ENCODE results near the gene LGALS7B.

Gene LGALS7B

GRCh38 chr19:38837656-38838121 lies 48.7 kb downstream of the LGALS7B start:
- Histone ChIP-seq H3K27me3 (ENCODE audit: control insufficient read depth in 1 of 2, insufficient read depth in 2 of 2, low read length in 2 of 2) (no peaks in the 10 kb centered on the region), H3K9me3 (ENCODE audit: control insufficient read depth in 2 of 2, low read length in 2 of 2) (no peaks in the 10 kb centered on the region), H3K36me3 (ENCODE audit: control insufficient read depth in 2 of 2, insufficient read depth in 2 of 2, low read length in 2 of 2) (peaks cover 60 to 61% of the 10 kb centered on the region in 2 donors), H3K4me1 (ENCODE audit: control insufficient read depth, insufficient read depth, low read length) (peaks cover 19% of the 10 kb centered on the region), H3K4me3 (ENCODE audit: low read length in 2 of 2) (no peak overlapping the region), H3K9ac (ENCODE audit: low read length in 2 of 2) (no peak overlapping the region), H3K27ac (ENCODE audit: low read length) (peak overlapping the region; percentile 24)

- H3K9me3 ChIP-seq (ENCODE audit: control insufficient read depth in 2 of 2, low read length in 2 of 2) = no peaks in the 10 kb centered on the region
- H3K4me3 ChIP-seq (ENCODE audit: low read length in 2 of 2) = no peak overlapping the region
- no peak overlapping the region for H3K9ac ChIP-seq (ENCODE audit: low read length in 2 of 2)
- H3K27ac ChIP-seq (ENCODE audit: low read length) = peak overlapping the region; percentile 24
- peaks cover 67 to 68% of the 10 kb centered on the region in 2 donors for H3K36me3 ChIP-seq (ENCODE audit: control insufficient read depth in 2 of 2, insufficient read depth in 2 of 2, low read length in 2 of 2)
- H3K27me3 ChIP-seq (ENCODE audit: control insufficient read depth in 1 of 2, insufficient read depth in 2 of 2, low read length in 2 of 2) = no peaks in the 10 kb centered on the region
- H3K4me1 ChIP-seq (ENCODE audit: control insufficient read depth, insufficient read depth, low read length) = peaks cover 23% of the 10 kb centered on the region
These were observed 49.4 kb downstream of the LGALS7B start for GRCh38 chr19:38838208-38838985.

GRCh38 chr19:38838986-38839761 lies 50.2 kb downstream of the LGALS7B start:
- peaks cover 23% of the 10 kb centered on the region for H3K4me1 ChIP-seq (ENCODE audit: control insufficient read depth, insufficient read depth, low read length)
- H3K27me3 ChIP-seq (ENCODE audit: control insufficient read depth in 1 of 2, insufficient read depth in 2 of 2, low read length in 2 of 2) = no peaks in the 10 kb centered on the region
- peak overlapping the region; percentile 18 for H3K27ac ChIP-seq (ENCODE audit: low read length)
- peaks cover 75 to 76% of the 10 kb centered on the region in 2 donors for H3K36me3 ChIP-seq (ENCODE audit: control insufficient read depth in 2 of 2, insufficient read depth in 2 of 2, low read length in 2 of 2)
- H3K9ac ChIP-seq (ENCODE audit: low read length in 2 of 2) = no peak overlapping the region
- H3K4me3 ChIP-seq (ENCODE audit: low read length in 2 of 2) = no peak overlapping the region
- H3K9me3 ChIP-seq (ENCODE audit: control insufficient read depth in 2 of 2, low read length in 2 of 2) = no peaks in the 10 kb centered on the region

GRCh38 chr19:38839816-38840582 lies 51.0 kb downstream of the LGALS7B start:
- no peak overlapping the region for H3K9ac ChIP-seq (ENCODE audit: low read length in 2 of 2)
- peaks cover 82 to 83% of the 10 kb centered on the region in 2 donors for H3K36me3 ChIP-seq (ENCODE audit: control insufficient read depth in 2 of 2, insufficient read depth in 2 of 2, low read length in 2 of 2)
- peak overlapping the region; percentile 18 for H3K27ac ChIP-seq (ENCODE audit: low read length)
- no peak overlapping the region for H3K4me3 ChIP-seq (ENCODE audit: low read length in 2 of 2)
- H3K9me3 ChIP-seq (ENCODE audit: control insufficient read depth in 2 of 2, low read length in 2 of 2) = no peaks in the 10 kb centered on the region
- H3K27me3 ChIP-seq (ENCODE audit: control insufficient read depth in 1 of 2, insufficient read depth in 2 of 2, low read length in 2 of 2) = no peaks in the 10 kb centered on the region
- peaks cover 25% of the 10 kb centered on the region for H3K4me1 ChIP-seq (ENCODE audit: control insufficient read depth, insufficient read depth, low read length)

- Histone ChIP-seq H3K4me1 (ENCODE audit: control insufficient read depth, insufficient read depth, low read length) (peaks cover 23% of the 10 kb centered on the region), H3K9ac (ENCODE audit: low read length in 2 of 2) (no peak overlapping the region), H3K27ac (ENCODE audit: low read length) (no peak overlapping the region), H3K36me3 (ENCODE audit: control insufficient read depth in 2 of 2, insufficient read depth in 2 of 2, low read length in 2 of 2) (peaks cover 86 to 89% of the 10 kb centered on the region in 2 donors), H3K27me3 (ENCODE audit: control insufficient read depth in 1 of 2, insufficient read depth in 2 of 2, low read length in 2 of 2) (no peaks in the 10 kb centered on the region), H3K4me3 (ENCODE audit: low read length in 2 of 2) (no peak overlapping the region), H3K9me3 (ENCODE audit: control insufficient read depth in 2 of 2, low read length in 2 of 2) (no peaks in the 10 kb centered on the region)
These were observed 51.6 kb downstream of the LGALS7B start for GRCh38 chr19:38840583-38840968.

All from stomach smooth muscle (tissue), 2 donors.